Stimulated activated CD8-positive, alpha-beta memory T cell treated with anti-CD3 and anti-CD28 coated beads, Interleukin-12 subunit alpha, Interleukin-12 subunit beta, amount 100 ng/mL, for 4 hours (primary cell): ENCODE measurements around the gene REM2.
"Not testable (repeated sequence)": the region's sequence is repeated elsewhere in the genome, so short reads cannot be mapped to it uniquely, and the experiment has no call there.

Source experiments
- DNase-seq: peaks from one replicate; pipeline ENCODE4 v3.0.0-alpha.2; 2020; ENCODE audit warnings: low read depth

Gene REM2

GRCh38 chr14:22896760-22897159 is 13.7 kb downstream of the REM2 start:
- DNase-seq = no peak

- DNase-seq = no peak
These were observed 14.3 kb downstream of the REM2 start for GRCh38 chr14:22897357-22897756.

DNA sequence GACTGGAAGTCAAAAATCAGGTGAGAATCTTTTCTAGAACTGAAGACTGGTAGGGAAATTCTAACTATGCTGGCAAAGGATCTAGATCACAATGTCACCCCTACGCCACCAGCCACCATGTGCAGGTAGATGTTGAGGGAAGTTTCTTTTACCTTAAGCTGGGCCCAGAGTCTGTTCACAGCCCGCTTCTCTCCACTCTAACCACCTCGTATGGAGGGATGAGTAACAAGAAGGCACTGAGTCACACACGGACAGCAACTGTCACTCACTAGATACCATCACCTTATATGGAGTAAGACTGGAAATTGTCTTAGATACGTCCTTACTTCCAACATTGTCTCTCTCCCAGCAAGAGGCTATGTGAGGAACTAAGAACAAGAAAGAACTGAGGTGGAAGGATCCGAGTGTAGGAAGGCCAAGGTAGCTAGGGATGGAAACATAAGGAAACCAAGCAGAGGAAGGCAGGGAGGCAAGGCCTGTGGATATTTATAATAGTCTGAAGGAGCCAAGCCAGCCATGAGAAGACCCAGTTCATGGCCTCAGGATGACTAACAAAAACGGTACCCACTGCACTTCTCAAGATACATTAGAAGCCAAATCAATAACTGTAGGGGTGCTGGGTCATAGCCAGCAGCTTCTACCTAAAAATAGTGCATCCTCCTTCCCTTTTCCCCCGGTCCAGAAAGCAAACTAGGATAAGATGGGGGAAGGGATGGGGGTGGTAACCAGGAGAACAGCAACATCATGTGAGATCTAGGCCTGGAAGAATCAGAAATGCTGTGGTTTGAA is 15.5 kb downstream of the REM2 start:
- no peak for DNase-seq

DNA sequence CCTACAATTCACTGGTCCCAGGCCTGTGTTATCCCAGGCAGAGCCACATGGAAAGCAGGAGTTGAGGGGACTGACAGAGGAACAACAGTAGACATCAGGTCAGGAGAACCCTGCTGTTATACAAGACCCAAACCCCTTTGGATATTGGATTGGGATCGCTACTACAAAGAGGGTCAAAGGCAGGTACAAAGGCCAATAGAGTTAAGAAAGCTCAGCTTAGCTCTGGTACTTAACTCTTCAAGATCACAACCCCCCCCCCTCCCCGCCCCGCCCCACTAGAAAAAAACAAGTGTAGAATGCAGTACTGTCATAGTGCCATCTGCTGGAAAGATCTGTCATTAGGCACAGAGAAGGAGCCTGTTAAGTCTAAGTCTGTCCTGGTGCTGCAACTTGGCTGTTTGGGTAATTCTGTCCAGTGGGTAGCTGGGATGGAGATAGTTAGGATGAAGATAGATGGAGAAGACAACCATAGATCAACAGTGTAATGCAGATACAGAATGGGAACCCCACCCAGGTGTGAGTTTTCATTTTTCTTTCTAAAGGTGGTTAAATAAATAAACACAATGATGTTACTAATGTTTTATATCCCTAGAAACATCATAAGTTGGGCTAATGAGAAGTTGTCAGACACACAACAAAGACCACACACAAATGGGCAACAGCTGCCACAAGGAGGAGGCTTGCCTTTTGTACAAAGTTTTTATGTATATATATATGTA is 17.2 kb downstream of the REM2 start:
- DNase-seq = no peak

DNA sequence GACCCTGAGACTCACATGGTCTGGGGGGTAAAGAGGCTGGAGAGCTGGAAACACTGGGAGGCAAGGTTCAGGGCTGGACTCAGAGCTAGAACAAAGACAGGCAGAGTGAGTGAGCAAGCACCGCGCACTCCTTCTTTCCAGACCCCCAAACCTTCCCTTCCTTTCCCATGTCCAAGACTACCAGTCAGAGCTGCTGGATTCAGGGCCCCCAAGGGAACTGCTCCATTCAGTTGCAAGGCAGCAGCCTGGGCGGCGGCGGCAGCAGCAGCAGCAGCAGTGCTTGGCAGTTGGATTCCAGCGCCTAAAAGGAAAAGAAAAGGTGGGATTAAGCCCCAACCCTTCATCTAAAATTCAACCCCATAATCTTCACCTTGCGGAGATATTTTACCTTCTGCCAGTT is 18.8 kb downstream of the REM2 start:
- no peak for DNase-seq

GRCh38 chr14:22903742-22904087 is 20.7 kb downstream of the REM2 start:
- no peak for DNase-seq

DNA sequence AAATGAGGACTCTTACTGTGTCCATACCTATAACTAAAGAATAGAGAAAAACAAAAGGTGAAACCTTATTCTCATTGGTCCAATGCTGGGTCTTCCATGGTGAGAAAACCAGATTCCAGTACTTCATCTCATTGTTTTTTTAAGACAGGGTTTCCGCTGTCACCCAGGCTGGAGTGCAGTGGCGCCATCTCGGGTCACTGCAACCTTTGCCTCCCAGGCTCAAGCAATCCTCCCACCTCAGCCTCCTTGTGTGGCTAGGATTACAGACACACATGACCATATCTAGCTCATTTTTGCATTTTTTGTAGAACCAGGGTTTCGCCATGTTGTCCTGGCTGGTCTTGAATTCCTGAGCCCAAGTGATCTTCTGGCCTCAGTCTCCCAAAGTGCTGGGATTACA is 22.6 kb downstream of the REM2 start:
- DNase-seq = no peak

DNA sequence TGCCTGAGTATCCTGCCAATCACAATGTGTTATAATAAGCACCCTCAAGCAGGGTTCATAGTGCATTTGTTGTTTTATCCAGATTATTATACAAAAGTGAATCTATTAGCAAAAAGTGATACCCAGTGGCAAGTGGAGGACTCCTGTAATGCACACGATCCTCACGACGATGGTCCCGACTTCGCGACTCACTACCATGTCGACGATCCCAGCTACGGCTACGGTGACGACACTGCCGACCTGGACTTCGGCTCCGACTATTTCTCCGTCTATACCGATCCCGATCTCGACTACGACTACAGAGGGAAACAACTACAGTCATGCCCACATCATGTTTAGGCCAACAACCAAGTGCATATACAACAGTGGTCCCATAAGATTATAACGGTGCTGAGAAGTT is 23.1 kb downstream of the REM2 start:
- no peak for DNase-seq

- DNase-seq = no peak
These were observed 24.4 kb downstream of the REM2 start for GRCh38 chr14:22907429-22907828.

- no peak for DNase-seq
These were observed 25.6 kb downstream of the REM2 start for GRCh38 chr14:22908601-22909000.

DNA sequence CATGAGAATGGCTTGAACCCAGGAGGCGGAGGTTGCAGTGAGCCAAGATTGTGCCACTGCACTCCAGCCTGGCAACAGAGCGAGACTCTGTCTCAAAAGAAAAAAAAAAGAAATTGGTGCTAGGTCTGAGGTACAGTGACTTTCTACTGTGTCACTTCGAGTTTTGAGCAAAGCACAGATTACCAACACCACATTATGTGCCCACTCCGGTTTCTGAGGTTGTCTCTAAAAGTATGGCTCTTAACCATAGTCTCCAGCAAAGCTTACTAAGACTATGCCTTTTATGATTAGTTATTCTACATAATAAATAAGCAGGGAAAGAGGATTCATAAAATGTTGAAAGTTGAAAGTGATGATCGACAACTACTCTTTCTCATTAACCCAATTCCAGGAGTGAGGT is 27.9 kb downstream of the REM2 start:
- no peak for DNase-seq

DNA sequence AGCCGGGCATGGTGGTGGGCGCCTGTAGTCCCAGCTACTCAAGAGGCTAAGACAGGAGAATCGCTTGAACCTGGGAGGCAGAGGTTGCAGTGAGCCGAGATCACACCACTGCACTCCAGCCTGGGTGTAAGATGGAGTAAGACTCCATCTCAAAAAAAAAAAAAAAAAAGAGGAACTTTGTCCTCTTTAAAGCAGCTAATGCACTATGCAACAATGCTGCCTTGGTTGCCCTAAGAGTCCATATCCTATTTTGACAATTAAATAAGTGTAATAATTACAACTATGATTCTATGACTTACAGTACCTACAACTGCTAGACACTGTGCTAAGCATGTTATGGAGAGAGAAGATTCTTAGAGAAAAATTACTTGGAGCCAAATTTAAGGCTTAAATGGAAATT is 31.8 kb downstream of the REM2 start:
- not testable (repeated sequence) for DNase-seq

- DNase-seq = no peak
These were observed 33.0 kb downstream of the REM2 start for GRCh38 chr14:22915886-22916521.

DNA sequence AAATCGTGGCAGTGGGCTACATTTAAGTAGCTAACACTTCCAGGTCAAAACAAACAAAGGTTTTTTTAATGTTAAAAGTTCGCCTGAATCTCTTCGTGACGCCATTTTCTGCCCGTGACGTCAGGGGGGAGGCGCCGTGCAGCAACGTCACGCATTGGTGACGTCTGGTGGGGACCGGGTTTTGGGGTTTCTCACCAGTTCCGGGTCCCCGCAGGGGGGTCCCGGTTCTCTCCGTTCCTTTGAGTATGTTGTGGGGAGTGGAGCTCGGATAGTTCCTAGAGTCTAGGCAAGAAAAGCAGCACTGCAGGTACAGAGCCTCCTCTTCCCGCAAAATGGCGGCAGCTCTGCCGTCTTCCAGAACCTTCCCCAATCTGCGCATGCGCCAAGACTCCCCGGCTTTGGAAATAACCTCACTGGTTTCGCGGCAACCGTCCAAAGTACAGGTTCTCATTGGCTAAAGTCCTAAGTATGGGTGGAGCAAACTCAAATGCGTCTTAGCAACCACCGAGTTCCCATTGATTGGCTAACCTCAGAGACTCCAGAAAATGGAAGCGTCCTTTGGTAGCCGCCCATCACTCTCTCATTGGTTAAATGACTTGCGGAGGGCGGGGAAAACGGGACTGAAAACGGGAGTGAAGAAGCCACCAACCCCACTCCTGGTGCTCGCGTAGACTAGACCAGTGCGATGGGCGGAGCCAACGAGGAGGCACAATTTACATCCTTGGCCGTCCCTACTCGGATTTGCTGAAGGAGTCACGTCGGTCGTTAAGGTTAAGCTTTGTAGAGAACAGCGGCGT is 36.0 kb downstream of the REM2 start, which contains the start of gene RBM23:
TSS of gene RBM23 (minus strand) at position 346 of the 797 bp plus-strand sequence.
- peak; percentile 97 for DNase-seq

DNA sequence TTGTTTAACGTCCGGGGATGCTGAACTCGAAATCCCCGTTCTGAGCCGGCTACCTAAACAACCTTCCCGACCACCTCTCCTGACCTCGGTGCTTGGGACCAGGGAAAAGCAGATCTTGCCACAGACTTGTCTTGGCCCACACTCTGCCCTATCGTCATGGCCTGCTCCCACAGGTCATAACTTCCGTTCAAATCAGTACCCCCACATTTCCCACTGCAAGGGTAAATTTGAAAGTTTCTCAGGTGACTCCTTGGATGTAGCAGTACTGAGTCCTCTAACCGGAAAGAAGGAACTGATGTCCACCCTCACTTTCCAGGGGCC is 36.5 kb downstream of the REM2 start:
- DNase-seq = no peak

DNA sequence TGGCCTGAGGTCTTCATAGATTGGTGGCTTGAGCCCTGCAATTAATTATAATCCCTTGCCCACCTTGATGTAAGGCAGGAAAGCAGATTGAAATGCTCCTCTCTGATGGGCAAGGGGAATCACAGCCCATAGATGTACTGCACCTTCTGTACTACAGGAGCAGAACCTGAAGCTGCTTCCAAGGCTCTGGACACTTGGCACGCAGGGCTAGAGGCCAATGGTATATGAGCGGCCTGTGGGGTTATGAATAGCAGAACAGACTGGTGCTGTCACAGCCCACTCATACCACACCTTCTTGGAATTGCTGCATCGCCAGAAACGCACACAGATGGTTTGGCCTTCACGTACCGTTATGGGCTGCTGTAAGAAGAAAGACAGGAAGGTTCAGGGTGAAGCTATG is 37.7 kb downstream of the REM2 start:
- no peak for DNase-seq

DNA sequence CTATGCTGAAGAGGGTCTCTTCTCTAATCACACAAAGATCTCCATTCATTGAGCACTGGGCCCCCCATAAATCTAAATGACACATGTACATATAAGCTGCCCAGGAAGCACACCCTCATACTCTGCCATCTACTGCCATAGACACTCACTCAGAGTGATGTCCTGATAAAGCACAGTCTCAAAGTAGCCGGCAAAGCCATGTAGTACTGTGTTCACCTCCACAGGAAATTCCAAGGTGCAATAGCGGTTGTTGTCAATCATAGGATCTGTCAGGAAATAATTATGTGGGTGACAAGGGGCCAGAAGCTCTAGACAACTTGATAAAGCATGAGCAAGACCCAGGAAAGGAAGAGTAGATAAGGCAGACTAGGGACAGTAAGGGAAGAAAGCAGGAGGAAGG is 39.3 kb downstream of the REM2 start:
- DNase-seq = no peak

- no peak for DNase-seq
These were observed 40.7 kb downstream of the REM2 start for GRCh38 chr14:22923746-22924145.

- no peak for DNase-seq
These were observed 42.5 kb downstream of the REM2 start for GRCh38 chr14:22925513-22925912.

- DNase-seq = no peak
These were observed 43.3 kb downstream of the REM2 start for GRCh38 chr14:22926316-22926715.

DNA sequence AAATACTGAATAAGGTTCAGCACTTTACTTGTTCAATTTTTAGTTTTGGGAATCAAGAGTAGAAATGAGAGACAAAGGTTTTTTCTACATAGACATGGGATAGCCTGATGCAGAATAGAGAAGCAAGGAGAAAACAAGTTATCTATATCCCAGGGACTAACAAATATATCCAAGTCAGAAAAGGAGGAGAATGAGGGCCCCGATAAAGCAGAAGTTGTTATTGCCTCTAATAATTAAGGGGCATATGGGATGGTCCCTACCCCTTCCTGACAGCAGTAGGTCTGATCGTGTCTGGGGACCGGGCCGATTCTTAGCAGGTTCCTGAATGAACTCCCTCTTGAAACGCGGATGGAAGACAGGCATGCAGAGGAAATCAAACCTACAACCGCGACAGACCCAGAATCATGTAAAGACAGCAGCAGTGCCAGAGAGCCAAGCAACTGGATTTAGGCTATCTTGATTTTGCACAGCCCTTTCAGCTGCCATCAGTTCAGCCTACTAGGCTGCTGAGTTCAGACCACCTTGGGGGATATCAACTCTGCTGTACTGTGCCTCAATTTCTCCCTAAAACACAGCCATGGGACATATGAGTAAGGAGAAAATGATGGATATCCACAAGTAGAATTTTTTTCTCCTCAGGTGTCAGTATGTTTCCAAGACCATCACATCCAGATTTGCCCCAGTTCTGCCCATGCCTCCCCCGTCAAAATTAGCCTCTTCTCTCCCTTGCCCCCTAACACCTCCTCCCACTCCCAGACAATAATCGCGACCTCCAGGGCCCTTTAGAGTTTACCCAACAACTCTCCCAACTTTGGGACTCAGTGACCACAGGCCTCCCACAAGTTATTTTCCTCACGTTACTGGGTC is 45.4 kb downstream of the REM2 start:
- DNase-seq = no peak
